IMR-90 (cell line): ENCODE measurements around the gene PPP1R14C. TPM values are rescaled to one million over a fixed set of nuclear protein-coding genes. Genes with fewer than 3 reads are reported as not detected.

ENCODE experiments used
- ATAC-seq: fragments of 200-7000 bp; cut with Tn5 transposase; 2 replicates; pipeline ENCODE4 v1.9.1; 2020; ENCODE audit warnings: low read depth, mild to moderate bottlenecking, moderate library complexity
- BruUV-seq: library from RNA; stranded (reverse); fragments of 400-500 nt; replicated peaks from 2 replicates; lab custom pipeline; 2021; lab: Mats Ljungman, UMichigan
- CTCF ChIA-PET: fragments of 300-600 bp; formaldehyde crosslinking; extraction: SDS; loops from one replicate; lab custom pipeline; 2021; ENCODE audit warnings: antibody characterized with exemption; lab: Yijun Ruan, JAX
- POLR2A ChIA-PET: fragments of 300-600 bp; sonication (Branson Sonifier 250); formaldehyde crosslinking; loops from one replicate; lab custom pipeline; 2022; ENCODE audit warnings: antibody characterized with exemption; ENCODE audit not compliant: unreplicated experiment; lab: Charles Lee
- DNase-seq: peaks from one replicate; pipeline ENCODE4 v3.0.0; 2013
- H2AFZ ChIP-seq: replicated peaks from 2 replicates; pipeline ENCODE3; 2013; ENCODE audit warnings: low read length, mild to moderate bottlenecking; ENCODE audit not compliant: poor library complexity
- H2AK5ac ChIP-seq: 2 replicates; pipeline ENCODE4 v1.6.1; 2013; ENCODE audit warnings: low read depth, low read length, inconsistent platforms
- H2AK9ac ChIP-seq: replicated peaks from 2 replicates; pipeline ENCODE3; 2013; ENCODE audit warnings: mild to moderate bottlenecking, low read depth, low read length, moderate library complexity; ENCODE audit not compliant: poor library complexity
- H2BK120ac ChIP-seq: 2 replicates; pipeline ENCODE4 v1.6.1; 2013; ENCODE audit warnings: low read depth, low read length, inconsistent platforms
- H2BK15ac ChIP-seq: 3 replicates; pipeline ENCODE4 v1.6.1; 2013; ENCODE audit warnings: low read depth, low read length, inconsistent platforms
- H2BK20ac ChIP-seq: 2 replicates; pipeline ENCODE4 v1.6.1; 2013; ENCODE audit warnings: low read depth, mild to moderate bottlenecking, inconsistent platforms, low read length, moderate library complexity
- H2BK5ac ChIP-seq: 2 replicates; pipeline ENCODE4 v1.6.1; 2013; ENCODE audit warnings: mild to moderate bottlenecking, low read depth, low read length, inconsistent platforms; ENCODE audit not compliant: poor library complexity, severe bottlenecking
- H3K14ac ChIP-seq: replicated peaks from 2 replicates; pipeline ENCODE4 v1.6.1; 2013; ENCODE audit warnings: low read depth, low read length, inconsistent platforms
- H3K18ac ChIP-seq: 2 replicates; pipeline ENCODE4 v1.6.1; 2013; ENCODE audit warnings: low read depth, low read length, control low read depth
- H3K23ac ChIP-seq: 2 replicates; pipeline ENCODE4 v1.6.1; 2013; ENCODE audit warnings: low read depth, low read length, inconsistent platforms
- H3K27ac ChIP-seq: 2 replicates; pipeline ENCODE4 v1.5.1; 2013; ENCODE audit warnings: mild to moderate bottlenecking, control low read depth, low read length; ENCODE audit not compliant: insufficient read depth
- H3K27me3 ChIP-seq: 2 replicates; pipeline ENCODE4 v1.6.1; 2013; ENCODE audit warnings: low read length; ENCODE audit not compliant: control insufficient read depth, insufficient read depth
- H3K36me3 ChIP-seq: 2 replicates; pipeline ENCODE4 v1.6.1; 2013; ENCODE audit warnings: low read length, mixed read lengths; ENCODE audit not compliant: control insufficient read depth, insufficient read depth
- H3K4ac ChIP-seq: 2 replicates; pipeline ENCODE4 v1.6.1; 2013; ENCODE audit warnings: low read depth, low read length, inconsistent platforms
- H3K4me1 ChIP-seq: 2 replicates; pipeline ENCODE4 v1.6.1; 2013; ENCODE audit warnings: low read length, mixed read lengths; ENCODE audit not compliant: control insufficient read depth, insufficient read depth
- H3K4me2 ChIP-seq: 2 replicates; pipeline ENCODE4 v1.6.1; 2013; ENCODE audit warnings: low read depth, mild to moderate bottlenecking, control low read depth, low read length, moderate library complexity
- H3K4me3 ChIP-seq: 2 replicates; pipeline ENCODE4 v1.5.1; 2013; ENCODE audit warnings: low read depth, mild to moderate bottlenecking, control low read depth, low read length, moderate library complexity; ENCODE audit not compliant: insufficient read depth
- H3K56ac ChIP-seq: 2 replicates; pipeline ENCODE4 v1.6.1; 2013; ENCODE audit warnings: low read length, inconsistent platforms; ENCODE audit not compliant: insufficient read depth; ENCODE audit errors: extremely low read depth
- H3K79me1 ChIP-seq, 2 experiments: 2 replicates each; pipeline ENCODE4 v1.6.1; 2013; ENCODE audit warnings: low read length in 2 of 2, inconsistent platforms in 1 of 2, low read depth in 1 of 2
- H3K9ac ChIP-seq: 2 replicates; pipeline ENCODE4 v1.6.1; 2013; ENCODE audit warnings: low read depth, low read length, control low read depth
- H3K9me1 ChIP-seq: 2 replicates; pipeline ENCODE4 v1.6.1; 2013; ENCODE audit warnings: low read length, inconsistent platforms; ENCODE audit not compliant: insufficient read depth
- H3K9me3 ChIP-seq: 2 replicates; pipeline ENCODE4 v1.6.1; 2013; ENCODE audit warnings: low read length; ENCODE audit not compliant: control insufficient read depth, insufficient read depth
- H4K20me1 ChIP-seq: 2 replicates; pipeline ENCODE4 v1.6.1; 2013; ENCODE audit warnings: low read length, inconsistent platforms; ENCODE audit not compliant: insufficient read depth
- H4K5ac ChIP-seq: 2 replicates; pipeline ENCODE4 v1.6.1; 2013; ENCODE audit warnings: mild to moderate bottlenecking, low read depth, low read length, control low read depth
- H4K8ac ChIP-seq, 2 experiments: 2 replicates each; pipeline ENCODE4 v1.6.1; 2013; ENCODE audit warnings: low read depth in 2 of 2, low read length in 2 of 2, control low read depth in 1 of 2, inconsistent platforms in 1 of 2
- H4K91ac ChIP-seq: 2 replicates; pipeline ENCODE4 v1.6.1; 2013; ENCODE audit warnings: low read depth, low read length, inconsistent platforms; ENCODE audit not compliant: insufficient read depth
- BHLHE40 ChIP-seq: fragments of 150-350 bp; IDR thresholded peaks from 2 replicates; pipeline ENCODE4 v1.6.1; 2016; ENCODE audit warnings: mild to moderate bottlenecking, low read depth, low read length
- CEBPB ChIP-seq: IDR thresholded peaks from 2 replicates; pipeline ENCODE4 v1.6.1; 2012; ENCODE audit warnings: low read depth, low read length, improper control_type of control experiment
- CHD1 ChIP-seq: IDR thresholded peaks from 2 replicates; pipeline ENCODE4 v1.6.1; 2012; ENCODE audit warnings: low read depth, low read length, improper control_type of control experiment
- FOS ChIP-seq: fragments of 150-350 bp; IDR thresholded peaks from 2 replicates; pipeline ENCODE4 v1.6.1; 2016; ENCODE audit warnings: low read depth, low read length
- MAFK ChIP-seq: IDR thresholded peaks from 2 replicates; pipeline ENCODE4 v1.6.1; 2012; ENCODE audit warnings: low read depth, low read length, improper control_type of control experiment
- MAZ ChIP-seq: IDR thresholded peaks from 2 replicates; pipeline ENCODE4 v1.6.1; 2012; ENCODE audit warnings: low read depth, mild to moderate bottlenecking, low read length, improper control_type of control experiment, moderate library complexity, borderline replicate concordance
- MXI1 ChIP-seq: IDR thresholded peaks from 2 replicates; pipeline ENCODE4 v1.6.1; 2012; ENCODE audit warnings: low read depth, mild to moderate bottlenecking, low read length, moderate library complexity, borderline replicate concordance
- NFE2L2 ChIP-seq: fragments of 150-350 bp; IDR thresholded peaks from 2 replicates; pipeline ENCODE4 v1.6.1; 2016; ENCODE audit warnings: low read depth, mild to moderate bottlenecking, low read length
- POLR2A ChIP-seq: IDR thresholded peaks from 2 replicates; pipeline ENCODE4 v1.6.1; 2012; ENCODE audit warnings: mild to moderate bottlenecking, low read depth, low read length
- RAD21 ChIP-seq: IDR thresholded peaks from 2 replicates; pipeline ENCODE4 v1.6.1; 2012; ENCODE audit warnings: low read length, improper control_type of control experiment
- RCOR1 ChIP-seq: IDR thresholded peaks from 2 replicates; pipeline ENCODE4 v1.6.1; 2012; ENCODE audit warnings: mild to moderate bottlenecking, low read length, improper control_type of control experiment; ENCODE audit not compliant: insufficient replicate concordance
- RFX5 ChIP-seq: IDR thresholded peaks from 2 replicates; pipeline ENCODE4 v1.8.0; 2012; ENCODE audit warnings: low read depth, mild to moderate bottlenecking, low read length, moderate library complexity
- SMC3 ChIP-seq: fragments of 150-350 bp; IDR thresholded peaks from 2 replicates; pipeline ENCODE4 v1.6.1; 2016; ENCODE audit warnings: low read depth, mild to moderate bottlenecking, antibody characterized with exemption, low read length, moderate library complexity
- WGBS, 2 experiments: methylation state at CpG; one replicate each; pipeline versions ENCODE4 v1.1.5 to v1.1.7; 2013; ENCODE audit warnings: missing lambda C conversion rate in 2 of 2; ENCODE audit not compliant: insufficient read length in 1 of 2; ENCODE audit errors: extremely low coverage in 2 of 2; 5-methylcytosine and 5-hydroxymethylcytosine counted together
- dilution Hi-C: fragments of 300-500 bp; cut with HindIII; formaldehyde crosslinking; loops from one replicate; pipeline ENCODE4 v1.14.3; 2018; ENCODE audit warnings: low sequenced_read_pairs; ENCODE audit not compliant: unreplicated experiment
- in situ Hi-C: fragments of 300-500 bp; cut with MboI; formaldehyde crosslinking; loops from 3 replicates; pipeline ENCODE4 v1.14.3; 2019; ENCODE audit warnings: low sequenced_read_pairs, inconsistent platforms, mixed read lengths
- intact Hi-C: fragments of 100-400 bp; cut with micrococcal nuclease; formaldehyde crosslinking; loops from 2 replicates; pipeline ENCODE4 v1.10.0; 2022
- polyA plus RNA-seq, 3 experiments: library from polyadenylated mRNA; depleted of rRNA; stranded (reverse); fragments of >200 nt; gene quantifications; 2 replicates each; pipeline ENCODE4 v1.2.3, GENCODE V29; 2012; ENCODE audit warnings: low replicate concordance in 1 of 3
- total RNA-seq: library from RNA; depleted of rRNA; stranded (reverse); fragments of >200 nt; gene quantifications from 2 replicates; pipeline ENCODE4 v1.2.3, GENCODE V29; 2012
- TF ChIP-seq, protein P1 (sequence below): conservative IDR thresholded peaks from 2 replicates; pipeline ENCODE4 v1.5.1; 2012; ENCODE audit warnings: mild to moderate bottlenecking, low read depth, low read length, improper control_type of control experiment
- TF ChIP-seq, protein P2 (sequence below): fragments of 150-350 bp; IDR thresholded peaks from 2 replicates; pipeline ENCODE4 v1.6.1; 2017; ENCODE audit warnings: mild to moderate bottlenecking, antibody characterized with exemption, low read length, low read depth
- TF ChIP-seq, protein P3 (sequence below): fragments of 150-350 bp; IDR thresholded peaks from 2 replicates; pipeline ENCODE4 v1.6.1; 2016; ENCODE audit warnings: low read depth, mild to moderate bottlenecking, low read length, moderate library complexity, borderline replicate concordance

The PPP1R14C gene
- total and polyA plus RNA-seq, 2 of the 4 experiments (the other 2 are of a cell fraction), result not detected

DNA sequence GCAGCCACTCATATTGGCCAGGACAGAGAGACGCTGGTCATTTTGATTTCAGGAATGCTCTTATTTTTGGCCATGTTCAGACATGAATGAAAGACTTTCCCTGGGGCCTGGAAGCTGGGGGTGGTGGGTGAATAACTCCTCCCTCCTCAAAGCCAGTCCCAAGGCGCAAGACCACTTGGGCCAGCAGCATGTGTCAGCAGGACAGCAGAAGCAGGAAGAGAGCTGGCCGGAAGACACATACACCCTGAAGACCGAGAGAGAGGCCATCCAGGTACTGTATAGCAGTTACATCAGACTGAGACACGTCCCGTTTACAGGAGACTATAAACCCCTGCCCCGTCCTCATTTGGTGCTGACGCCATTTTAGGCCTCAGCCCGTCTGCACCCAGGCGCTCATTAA, 44.7 kb upstream of the PPP1R14C start:
- no peak overlapping the region for H3K4me2 ChIP-seq
- H3K23ac ChIP-seq, result no peak overlapping the region
- H2BK120ac ChIP-seq, result no peak overlapping the region
- DNase-seq (no peak), ATAC-seq (no peak)
- no peak overlapping the region for H2BK15ac ChIP-seq
- dilution Hi-C loops, result no loop called here
- no peak overlapping the region for H2BK20ac ChIP-seq
- H2AK5ac ChIP-seq, result no peak overlapping the region
- no peak overlapping the region for H2AK9ac ChIP-seq
- no peak overlapping the region for H3K9ac ChIP-seq
- no peak overlapping the region for H4K91ac ChIP-seq
- no peaks in the 10 kb centered on the region for H3K36me3 ChIP-seq
- WGBS, 2 experiments, result 75% methylated on average over 7 of the region's 10 CpGs; no CpG with 5 or more reads in 1 of the 2 experiments
- no peak overlapping the region for H3K56ac ChIP-seq
- H3K4me3 ChIP-seq, result no peak overlapping the region
- H3K27me3 ChIP-seq, result peaks cover 35% of the 10 kb centered on the region
- ChIA-PET POLR2A (no interaction called here), CTCF (interaction anchor here (0.6 kb wide), 1 partner anchor 715 kb away, joined by 3 read pairs; no protein-coding TSS in a partner anchor)
- in situ Hi-C loops, result no loop called here
- no peaks in the 10 kb centered on the region for H4K20me1 ChIP-seq
- H3K9me3 ChIP-seq, result no peaks in the 10 kb centered on the region
- H3K4ac ChIP-seq, result no peak overlapping the region
- H4K5ac ChIP-seq, result no peak overlapping the region
- no peak overlapping the region for H4K8ac ChIP-seq
- H2BK5ac ChIP-seq, result no peak overlapping the region
- H3K14ac ChIP-seq, result no peak overlapping the region
- intact Hi-C loops, result no loop called here
- H3K18ac ChIP-seq, result no peak overlapping the region
- no peaks in the 10 kb centered on the region for H3K9me1 ChIP-seq
- TF ChIP-seq FOS (no peak), MXI1 (no peak), POLR2A (no peak), NFE2L2 (no peak), MAFK (no peak), RAD21 (no peak), CEBPB (no peak), RCOR1 (no peak), MAZ (no peak), BHLHE40 (no peak), CHD1 (no peak), RFX5 (no peak), SMC3 (no peak)
- TF ChIP-seq, protein P1, sequence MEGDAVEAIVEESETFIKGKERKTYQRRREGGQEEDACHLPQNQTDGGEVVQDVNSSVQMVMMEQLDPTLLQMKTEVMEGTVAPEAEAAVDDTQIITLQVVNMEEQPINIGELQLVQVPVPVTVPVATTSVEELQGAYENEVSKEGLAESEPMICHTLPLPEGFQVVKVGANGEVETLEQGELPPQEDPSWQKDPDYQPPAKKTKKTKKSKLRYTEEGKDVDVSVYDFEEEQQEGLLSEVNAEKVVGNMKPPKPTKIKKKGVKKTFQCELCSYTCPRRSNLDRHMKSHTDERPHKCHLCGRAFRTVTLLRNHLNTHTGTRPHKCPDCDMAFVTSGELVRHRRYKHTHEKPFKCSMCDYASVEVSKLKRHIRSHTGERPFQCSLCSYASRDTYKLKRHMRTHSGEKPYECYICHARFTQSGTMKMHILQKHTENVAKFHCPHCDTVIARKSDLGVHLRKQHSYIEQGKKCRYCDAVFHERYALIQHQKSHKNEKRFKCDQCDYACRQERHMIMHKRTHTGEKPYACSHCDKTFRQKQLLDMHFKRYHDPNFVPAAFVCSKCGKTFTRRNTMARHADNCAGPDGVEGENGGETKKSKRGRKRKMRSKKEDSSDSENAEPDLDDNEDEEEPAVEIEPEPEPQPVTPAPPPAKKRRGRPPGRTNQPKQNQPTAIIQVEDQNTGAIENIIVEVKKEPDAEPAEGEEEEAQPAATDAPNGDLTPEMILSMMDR, result no peak
- TF ChIP-seq, protein P2, sequence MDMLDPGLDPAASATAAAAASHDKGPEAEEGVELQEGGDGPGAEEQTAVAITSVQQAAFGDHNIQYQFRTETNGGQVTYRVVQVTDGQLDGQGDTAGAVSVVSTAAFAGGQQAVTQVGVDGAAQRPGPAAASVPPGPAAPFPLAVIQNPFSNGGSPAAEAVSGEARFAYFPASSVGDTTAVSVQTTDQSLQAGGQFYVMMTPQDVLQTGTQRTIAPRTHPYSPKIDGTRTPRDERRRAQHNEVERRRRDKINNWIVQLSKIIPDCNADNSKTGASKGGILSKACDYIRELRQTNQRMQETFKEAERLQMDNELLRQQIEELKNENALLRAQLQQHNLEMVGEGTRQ, result no peak
- TF ChIP-seq, protein P3, sequence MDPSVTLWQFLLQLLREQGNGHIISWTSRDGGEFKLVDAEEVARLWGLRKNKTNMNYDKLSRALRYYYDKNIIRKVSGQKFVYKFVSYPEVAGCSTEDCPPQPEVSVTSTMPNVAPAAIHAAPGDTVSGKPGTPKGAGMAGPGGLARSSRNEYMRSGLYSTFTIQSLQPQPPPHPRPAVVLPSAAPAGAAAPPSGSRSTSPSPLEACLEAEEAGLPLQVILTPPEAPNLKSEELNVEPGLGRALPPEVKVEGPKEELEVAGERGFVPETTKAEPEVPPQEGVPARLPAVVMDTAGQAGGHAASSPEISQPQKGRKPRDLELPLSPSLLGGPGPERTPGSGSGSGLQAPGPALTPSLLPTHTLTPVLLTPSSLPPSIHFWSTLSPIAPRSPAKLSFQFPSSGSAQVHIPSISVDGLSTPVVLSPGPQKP, result no peak
- no TSS peak for BruUV-seq
- no peak overlapping the region for H3K27ac ChIP-seq
- no peaks in the 10 kb centered on the region for H3K4me1 ChIP-seq
- no peaks in the 10 kb centered on the region for H3K79me1 ChIP-seq
- no peak overlapping the region for H2AFZ ChIP-seq
